Stimulated activated CD4-positive, alpha-beta T cell treated with anti-CD3 and anti-CD28 coated beads, Interleukin-2, amount 100 ng/mL, for 4 hours (primary cell): ENCODE measurements around the gene FAF1.

Source experiments
- DNase-seq: peaks from one replicate; pipeline ENCODE4 v3.0.0-alpha.2; 2020; ENCODE audit warnings: low read depth

Gene FAF1

GRCh38 chr1:50700621-50701020, 259.4 kb downstream of the FAF1 start:
- no peak for DNase-seq

- no peak for DNase-seq
Measured at GRCh38 chr1:50700214-50700613, 259.9 kb downstream of the FAF1 start.

GRCh38 chr1:50699795-50700194, 260.3 kb downstream of the FAF1 start:
- DNase-seq, result no peak

GRCh38 chr1:50697440-50698421, 262.3 kb downstream of the FAF1 start:
- no peak for DNase-seq

GRCh38 chr1:50693829-50694228, 266.2 kb downstream of the FAF1 start:
- no peak for DNase-seq

GRCh38 chr1:50684185-50684584, 275.9 kb downstream of the FAF1 start:
- no peak for DNase-seq

- DNase-seq, result no peak
Measured at GRCh38 chr1:50681931-50682330, 278.1 kb downstream of the FAF1 start.

GRCh38 chr1:50667710-50668356, 292.2 kb downstream of the FAF1 start:
- DNase-seq, result no peak

- DNase-seq, result no peak
Measured at GRCh38 chr1:50667272-50667671, 292.8 kb downstream of the FAF1 start.

GRCh38 chr1:50666849-50667248, 293.2 kb downstream of the FAF1 start:
- no peak for DNase-seq

- DNase-seq, result no peak
Measured at GRCh38 chr1:50665413-50665812, 294.7 kb downstream of the FAF1 start.

- no peak for DNase-seq
Measured at GRCh38 chr1:50661626-50662025, 298.4 kb downstream of the FAF1 start.

- no peak for DNase-seq
Measured at GRCh38 chr1:50659107-50659662, 300.9 kb downstream of the FAF1 start.

GRCh38 chr1:50658459-50659076, 301.5 kb downstream of the FAF1 start:
- DNase-seq, result no peak

GRCh38 chr1:50656931-50657330, 303.1 kb downstream of the FAF1 start:
- DNase-seq, result no peak

- no peak for DNase-seq
Measured at GRCh38 chr1:50651476-50652263, 308.4 kb downstream of the FAF1 start.

- DNase-seq, result no peak
Measured at GRCh38 chr1:50646526-50646925, 313.5 kb downstream of the FAF1 start.

- DNase-seq, result no peak
Measured at GRCh38 chr1:50645139-50645538, 314.9 kb downstream of the FAF1 start.

GRCh38 chr1:50644447-50645105, 315.5 kb downstream of the FAF1 start:
- no peak for DNase-seq

GRCh38 chr1:50637460-50637859, 322.6 kb downstream of the FAF1 start:
- DNase-seq, result no peak

GRCh38 chr1:50634251-50634650, 325.8 kb downstream of the FAF1 start:
- no peak for DNase-seq
